Coronary artery (tissue), 2 donors: ENCODE measurements around the gene IER5.

Experiments used
- DNase-seq: peaks from one replicate; pipeline ENCODE4 v3.0.0-alpha.2; 2017; ENCODE audit warnings: low spot score
- H3K27ac ChIP-seq, 2 donors: fragments of 200-600 bp; sonication (generic); one replicate each; pipeline ENCODE4 v1.5.1; 2016 to 2019
- H3K4me3 ChIP-seq: fragments of 200-600 bp; sonication (generic); 2 replicates; pipeline ENCODE4 v1.5.1; 2016; ENCODE audit warnings: mild to moderate bottlenecking, moderate library complexity
- TF ChIP-seq, protein P1 (sequence below): fragments of 200-600 bp; sonication (generic); IDR thresholded peaks from one replicate; pipeline ENCODE4 v1.5.1; 2019; ENCODE audit warnings: antibody characterized with exemption

Gene IER5

DNA sequence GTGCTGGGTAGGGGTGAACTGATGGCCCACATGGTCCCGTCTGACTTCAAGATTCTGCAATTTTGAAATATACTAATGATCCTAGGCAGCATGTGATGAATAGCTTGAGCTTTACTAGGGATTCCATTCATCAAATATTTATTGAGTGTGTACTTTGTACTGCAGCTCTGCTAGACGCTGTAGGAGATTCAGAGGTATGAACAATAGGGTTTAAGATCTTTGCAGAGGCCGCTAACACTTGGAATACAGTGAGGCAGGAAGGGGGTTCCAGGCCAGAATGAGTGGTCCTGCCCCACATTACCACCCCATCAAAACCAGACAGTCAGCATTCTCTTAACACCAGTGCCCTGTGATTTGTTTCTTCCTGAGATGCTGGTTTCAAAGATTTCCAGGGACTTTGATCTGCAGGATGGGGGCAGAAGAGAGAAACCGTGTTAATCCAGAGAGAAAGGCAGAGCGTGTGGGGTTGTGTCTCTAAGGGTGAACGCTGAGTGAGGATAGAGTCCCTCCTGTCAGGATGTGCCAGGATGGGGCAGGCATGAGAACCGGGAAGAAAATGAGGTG is 19.9 kb downstream of the IER5 start:
- H3K4me3 ChIP-seq = no peak overlapping the region
- no peak for DNase-seq
- no peak overlapping the region for H3K27ac ChIP-seq
- TF ChIP-seq, protein P1, sequence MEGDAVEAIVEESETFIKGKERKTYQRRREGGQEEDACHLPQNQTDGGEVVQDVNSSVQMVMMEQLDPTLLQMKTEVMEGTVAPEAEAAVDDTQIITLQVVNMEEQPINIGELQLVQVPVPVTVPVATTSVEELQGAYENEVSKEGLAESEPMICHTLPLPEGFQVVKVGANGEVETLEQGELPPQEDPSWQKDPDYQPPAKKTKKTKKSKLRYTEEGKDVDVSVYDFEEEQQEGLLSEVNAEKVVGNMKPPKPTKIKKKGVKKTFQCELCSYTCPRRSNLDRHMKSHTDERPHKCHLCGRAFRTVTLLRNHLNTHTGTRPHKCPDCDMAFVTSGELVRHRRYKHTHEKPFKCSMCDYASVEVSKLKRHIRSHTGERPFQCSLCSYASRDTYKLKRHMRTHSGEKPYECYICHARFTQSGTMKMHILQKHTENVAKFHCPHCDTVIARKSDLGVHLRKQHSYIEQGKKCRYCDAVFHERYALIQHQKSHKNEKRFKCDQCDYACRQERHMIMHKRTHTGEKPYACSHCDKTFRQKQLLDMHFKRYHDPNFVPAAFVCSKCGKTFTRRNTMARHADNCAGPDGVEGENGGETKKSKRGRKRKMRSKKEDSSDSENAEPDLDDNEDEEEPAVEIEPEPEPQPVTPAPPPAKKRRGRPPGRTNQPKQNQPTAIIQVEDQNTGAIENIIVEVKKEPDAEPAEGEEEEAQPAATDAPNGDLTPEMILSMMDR = no peak

DNA sequence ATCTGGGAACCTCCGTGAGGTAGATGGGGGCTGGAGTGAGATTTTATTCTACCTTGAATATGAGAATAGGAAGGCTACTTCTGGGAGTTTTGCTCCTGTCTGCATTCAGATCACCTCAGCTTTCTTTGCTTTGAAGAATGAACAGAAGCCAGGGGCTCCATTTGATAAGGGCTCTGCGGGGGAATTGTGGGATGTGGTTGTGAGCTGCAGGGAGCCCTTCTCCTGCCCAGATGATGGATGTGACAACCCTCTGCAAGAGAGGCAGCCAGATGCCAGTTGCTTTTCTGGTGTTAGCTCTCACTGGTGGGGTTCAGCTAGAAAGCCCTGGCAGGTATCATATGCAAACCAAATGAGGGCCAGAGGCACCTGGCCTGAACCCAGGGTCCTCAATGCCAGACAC is 21.5 kb downstream of the IER5 start:
- TF ChIP-seq, protein P1 = no peak
- Histone ChIP-seq H3K27ac (no peak overlapping the region), H3K4me3 (no peak overlapping the region)
- no peak for DNase-seq

GRCh38 chr1:181111559-181111958 is 23.1 kb downstream of the IER5 start:
- DNase-seq = no peak
- TF ChIP-seq, protein P1 = no peak
- Histone ChIP-seq H3K27ac (peak overlapping the region; percentile 37 to 71), H3K4me3 (no peak overlapping the region)

GRCh38 chr1:181112071-181112929 is 23.8 kb downstream of the IER5 start:
- H3K4me3 ChIP-seq = no peak overlapping the region
- TF ChIP-seq, protein P1 = no peak
- H3K27ac ChIP-seq = peak overlapping the region; percentile 37 to 71
- peak; percentile 93 for DNase-seq

DNA sequence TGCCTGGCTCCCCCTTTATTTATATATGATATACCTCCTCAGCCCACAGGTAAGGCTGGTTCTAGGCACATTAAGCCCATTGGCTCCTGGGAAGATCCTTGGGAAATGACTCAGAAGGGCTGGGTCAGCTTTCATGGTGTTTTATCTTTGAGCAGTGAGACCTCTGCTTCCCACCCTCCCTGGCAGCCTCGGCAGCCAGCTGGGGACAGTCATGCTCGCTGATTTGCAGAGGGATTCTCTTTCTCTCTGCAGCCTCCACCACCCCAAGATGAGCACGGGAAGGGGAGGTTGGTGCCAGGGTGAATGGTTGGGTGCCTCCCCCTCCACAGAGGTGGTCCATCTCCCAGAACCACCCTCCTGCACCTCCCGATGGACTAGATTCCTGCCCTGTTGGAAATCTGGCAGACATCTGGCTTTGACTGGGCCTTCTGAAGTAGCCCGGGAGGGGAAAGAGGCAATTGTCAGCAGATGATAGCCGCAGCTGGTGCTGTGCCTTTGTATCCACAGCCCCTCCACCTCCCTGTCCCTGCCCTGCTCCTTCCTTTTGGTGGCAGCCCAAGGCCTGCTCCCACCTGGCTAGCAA is 24.6 kb downstream of the IER5 start:
- TF ChIP-seq, protein P1 = no peak
- peak overlapping the region; percentile 37 to 71 for H3K27ac ChIP-seq
- H3K4me3 ChIP-seq = no peak overlapping the region
- no peak for DNase-seq

DNA sequence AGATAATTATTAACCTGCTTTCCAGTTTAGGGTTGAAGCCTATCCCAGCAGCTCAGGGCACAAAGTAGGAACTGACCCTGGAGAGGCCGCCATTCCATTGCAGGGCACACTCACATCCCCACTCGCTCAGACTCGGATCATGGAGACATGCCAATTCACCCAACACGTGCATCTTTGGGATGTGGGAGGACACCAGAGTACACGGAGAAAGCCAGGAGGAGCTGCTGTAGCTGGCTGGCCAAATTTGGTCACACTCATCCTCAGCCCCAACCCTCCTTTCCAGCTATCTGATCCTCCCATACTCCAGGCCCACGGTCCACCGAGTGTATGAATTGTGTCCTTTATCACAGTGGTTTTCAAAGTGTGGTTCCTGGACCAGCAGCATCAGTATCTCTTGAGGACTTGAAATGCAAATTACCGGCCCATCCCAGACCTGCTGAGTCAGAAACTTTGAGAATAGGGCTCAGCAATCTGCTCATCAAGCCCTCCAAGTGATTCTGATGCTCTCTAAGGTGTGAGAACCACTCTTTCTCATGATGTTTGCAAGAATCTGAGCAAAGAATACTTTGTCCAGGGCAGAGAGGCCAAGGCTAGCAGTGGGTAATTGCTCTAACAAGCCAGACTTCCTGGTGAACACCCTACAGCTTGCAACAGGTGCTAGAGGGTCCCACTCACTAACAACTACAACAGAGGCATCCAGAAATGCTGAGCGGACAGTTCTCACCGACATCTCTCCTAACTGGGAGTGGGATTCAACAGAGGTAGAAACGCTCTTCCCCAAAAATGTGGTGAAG is 26.3 kb downstream of the IER5 start:
- TF ChIP-seq, protein P1 = no peak
- Histone ChIP-seq H3K4me3 (no peak overlapping the region), H3K27ac (no peak overlapping the region)
- no peak for DNase-seq
